SK-N-SH (cell line): Measurements from ENCODE around the gene SETD1B. TPM values are rescaled to one million over a fixed set of nuclear protein-coding genes. Genes with fewer than 3 reads are reported as not detected.

Experiments
- CTCF ChIA-PET: fragments of 300-600, 350-600 bp; formaldehyde crosslinking; extraction: SDS; loops from one replicate; lab custom pipeline; 2021; lab: Yijun Ruan, JAX
- POLR2A ChIA-PET: fragments of 350-600 bp; sonication (Branson Sonifier 250); formaldehyde crosslinking; extraction: SDS; loops from one replicate; lab custom pipeline; 2020; ENCODE audit warnings: antibody characterized with exemption, inconsistent platforms; lab: Yijun Ruan, JAX
- DNase-seq: peaks from one replicate; pipeline ENCODE4 v3.0.0; 2012
- H2AFZ ChIP-seq: fragments of 200-600 bp; sonication (generic); 2 replicates; pipeline ENCODE4 v1.8.1; 2016; ENCODE audit warnings: antibody characterized with exemption, mild to moderate bottlenecking, low read depth
- H3F3A ChIP-seq: fragments of 200-600 bp; sonication (generic); replicated peaks from 2 replicates; pipeline ENCODE3; 2016; ENCODE audit warnings: antibody characterized with exemption, mild to moderate bottlenecking; ENCODE audit not compliant: insufficient read depth
- H3K27ac ChIP-seq, 2 experiments: fragments of 200-500 bp in 1 of 2; fragments of 200-600 bp in 1 of 2; sonication (Bioruptor generic) in 1 of 2; sonication (generic), shearing (Covaris generic) in 1 of 2; 2 replicates each; pipeline versions ENCODE4 v1.5.1 to v1.6.1; 2014 to 2016; ENCODE audit warnings: low read depth in 2 of 2, inconsistent platforms in 1 of 2, low read length in 1 of 2, mild to moderate bottlenecking in 1 of 2, mixed read lengths in 1 of 2
- H3K27me3 ChIP-seq: fragments of 200-600 bp; sonication (generic), shearing (Covaris generic); 2 replicates; pipeline ENCODE4 v1.6.1; 2016; ENCODE audit warnings: mixed run types; ENCODE audit not compliant: insufficient read depth
- H3K36me3 ChIP-seq, 2 experiments: fragments of 200-500 bp in 1 of 2; fragments of 200-600 bp in 1 of 2; sonication (Bioruptor generic) in 1 of 2; sonication (generic) in 1 of 2; replicated peaks in 1 of 2; 2 replicates each; pipeline versions ENCODE3 to v1.5.1; 2014 to 2016; ENCODE audit warnings: low read length in 1 of 2, mild to moderate bottlenecking in 1 of 2; ENCODE audit not compliant: insufficient read depth in 2 of 2, control insufficient read depth in 1 of 2
- H3K4me1 ChIP-seq, 2 experiments: fragments of 200-500 bp in 1 of 2; fragments of 200-600 bp in 1 of 2; sonication (Bioruptor generic) in 1 of 2; sonication (generic), shearing (Covaris generic) in 1 of 2; 2 replicates each; pipeline versions ENCODE4 v1.5.1 to v1.6.1; 2014 to 2016; ENCODE audit warnings: low read depth in 1 of 2, low read length in 1 of 2, mixed run types in 1 of 2; ENCODE audit not compliant: insufficient read depth in 2 of 2, control insufficient read depth in 1 of 2
- H3K4me2 ChIP-seq: fragments of 200-600 bp; sonication (generic), shearing (Covaris generic); 2 replicates; pipeline ENCODE4 v1.6.1; 2017; ENCODE audit warnings: mixed run types
- H3K4me3 ChIP-seq, 2 experiments: fragments of 200-500 bp in 1 of 2; fragments of 200-600 bp in 1 of 2; sonication (Bioruptor generic) in 1 of 2; sonication (generic), shearing (Covaris generic) in 1 of 2; 2 replicates each; pipeline versions ENCODE4 v1.5.1 to v1.8.1; 2014 to 2016; ENCODE audit warnings: low read depth in 2 of 2, inconsistent platforms in 1 of 2, low read length in 1 of 2, mild to moderate bottlenecking in 1 of 2, mixed read lengths in 1 of 2, moderate library complexity in 1 of 2
- H3K79me2 ChIP-seq: fragments of 200-600 bp; sonication (generic); 2 replicates; pipeline ENCODE4 v1.8.1; 2017; ENCODE audit warnings: mild to moderate bottlenecking; ENCODE audit not compliant: insufficient read depth
- H3K9ac ChIP-seq: fragments of 200-600 bp; sonication (generic); 2 replicates; pipeline ENCODE4 v1.6.1; 2017; ENCODE audit warnings: mixed run types
- H3K9me2 ChIP-seq: fragments of 200-600 bp; sonication (generic); 2 replicates; pipeline ENCODE4 v1.6.1; 2017; ENCODE audit warnings: mixed run types
- H3K9me3 ChIP-seq: fragments of 200-600 bp; sonication (generic); 2 replicates; pipeline ENCODE4 v1.6.1; 2017; ENCODE audit warnings: mixed run types, mild to moderate bottlenecking, moderate library complexity
- H4K20me1 ChIP-seq: fragments of 200-600 bp; sonication (generic); 2 replicates; pipeline ENCODE4 v1.6.1; 2017; ENCODE audit warnings: mild to moderate bottlenecking, mixed run types; ENCODE audit not compliant: insufficient read depth
- MEF2A ChIP-seq: IDR thresholded peaks from 2 replicates; pipeline ENCODE4 v1.4.0; 2012; ENCODE audit warnings: low read depth, borderline replicate concordance
- WGBS: methylation state at CpG from one replicate; pipeline ENCODE4 v1.1.6; 2017; ENCODE audit warnings: low lambda C conversion rate; 5-methylcytosine and 5-hydroxymethylcytosine counted together
- polyA plus RNA-seq, 3 experiments: library from polyadenylated mRNA; depleted of rRNA; stranded (reverse); fragments of >200 nt; gene quantifications; 2 replicates each; pipeline ENCODE4 v1.2.3, GENCODE V29; 2012
- TF ChIP-seq, protein P1 (sequence below): fragments of 150-350 bp; IDR thresholded peaks from 2 replicates; pipeline ENCODE4 v1.6.1; 2017; ENCODE audit warnings: antibody characterized with exemption, low read length, low read depth, borderline replicate concordance
- TF ChIP-seq, protein P2 (sequence below): IDR thresholded peaks from 2 replicates; pipeline ENCODE4 v1.6.1; 2012; ENCODE audit warnings: mild to moderate bottlenecking, low read depth, low read length, moderate library complexity
- TF ChIP-seq, protein P3 (sequence below): fragments of 200-600 bp; sonication (generic); IDR thresholded peaks from 2 replicates; pipeline ENCODE4 v1.6.1; 2017; ENCODE audit warnings: antibody characterized with exemption, mild to moderate bottlenecking, moderate library complexity
- TF ChIP-seq, protein P4 (sequence below): IDR thresholded peaks from 2 replicates; pipeline ENCODE4; 2012
- TF ChIP-seq, protein P5 (sequence below): IDR thresholded peaks from 2 replicates; pipeline ENCODE4 v1.4.0; 2012; ENCODE audit warnings: low read depth, borderline replicate concordance

Gene SETD1B
- polyA plus RNA-seq, 1 of the 3 experiments (the other 2 are of a cell fraction) = 2.0 TPM

DNA sequence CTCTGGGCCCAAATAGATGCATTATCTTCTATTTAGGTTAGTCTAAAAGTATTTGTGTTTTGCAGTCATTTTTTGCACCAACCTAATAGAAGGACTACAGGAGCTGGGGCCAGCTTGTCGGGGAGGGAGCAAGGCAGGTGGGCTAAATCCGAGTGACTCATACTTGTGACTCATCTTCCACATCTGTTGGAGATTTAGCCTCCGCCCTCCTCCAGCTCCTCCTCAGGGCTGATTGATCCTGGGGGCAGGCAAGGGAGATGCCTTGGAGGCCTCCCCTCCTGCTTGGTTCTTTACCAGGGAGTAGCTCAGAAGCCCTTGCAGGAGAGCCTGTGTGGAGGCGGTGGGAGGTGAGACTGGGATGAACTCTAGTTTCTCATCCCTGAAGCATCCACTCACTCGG, 38.2 kb upstream of the SETD1B start (continued):
- TF ChIP-seq, protein P1, sequence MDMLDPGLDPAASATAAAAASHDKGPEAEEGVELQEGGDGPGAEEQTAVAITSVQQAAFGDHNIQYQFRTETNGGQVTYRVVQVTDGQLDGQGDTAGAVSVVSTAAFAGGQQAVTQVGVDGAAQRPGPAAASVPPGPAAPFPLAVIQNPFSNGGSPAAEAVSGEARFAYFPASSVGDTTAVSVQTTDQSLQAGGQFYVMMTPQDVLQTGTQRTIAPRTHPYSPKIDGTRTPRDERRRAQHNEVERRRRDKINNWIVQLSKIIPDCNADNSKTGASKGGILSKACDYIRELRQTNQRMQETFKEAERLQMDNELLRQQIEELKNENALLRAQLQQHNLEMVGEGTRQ = no peak
- TF ChIP-seq, protein P2, sequence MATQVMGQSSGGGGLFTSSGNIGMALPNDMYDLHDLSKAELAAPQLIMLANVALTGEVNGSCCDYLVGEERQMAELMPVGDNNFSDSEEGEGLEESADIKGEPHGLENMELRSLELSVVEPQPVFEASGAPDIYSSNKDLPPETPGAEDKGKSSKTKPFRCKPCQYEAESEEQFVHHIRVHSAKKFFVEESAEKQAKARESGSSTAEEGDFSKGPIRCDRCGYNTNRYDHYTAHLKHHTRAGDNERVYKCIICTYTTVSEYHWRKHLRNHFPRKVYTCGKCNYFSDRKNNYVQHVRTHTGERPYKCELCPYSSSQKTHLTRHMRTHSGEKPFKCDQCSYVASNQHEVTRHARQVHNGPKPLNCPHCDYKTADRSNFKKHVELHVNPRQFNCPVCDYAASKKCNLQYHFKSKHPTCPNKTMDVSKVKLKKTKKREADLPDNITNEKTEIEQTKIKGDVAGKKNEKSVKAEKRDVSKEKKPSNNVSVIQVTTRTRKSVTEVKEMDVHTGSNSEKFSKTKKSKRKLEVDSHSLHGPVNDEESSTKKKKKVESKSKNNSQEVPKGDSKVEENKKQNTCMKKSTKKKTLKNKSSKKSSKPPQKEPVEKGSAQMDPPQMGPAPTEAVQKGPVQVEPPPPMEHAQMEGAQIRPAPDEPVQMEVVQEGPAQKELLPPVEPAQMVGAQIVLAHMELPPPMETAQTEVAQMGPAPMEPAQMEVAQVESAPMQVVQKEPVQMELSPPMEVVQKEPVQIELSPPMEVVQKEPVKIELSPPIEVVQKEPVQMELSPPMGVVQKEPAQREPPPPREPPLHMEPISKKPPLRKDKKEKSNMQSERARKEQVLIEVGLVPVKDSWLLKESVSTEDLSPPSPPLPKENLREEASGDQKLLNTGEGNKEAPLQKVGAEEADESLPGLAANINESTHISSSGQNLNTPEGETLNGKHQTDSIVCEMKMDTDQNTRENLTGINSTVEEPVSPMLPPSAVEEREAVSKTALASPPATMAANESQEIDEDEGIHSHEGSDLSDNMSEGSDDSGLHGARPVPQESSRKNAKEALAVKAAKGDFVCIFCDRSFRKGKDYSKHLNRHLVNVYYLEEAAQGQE = no peak
- TF ChIP-seq, protein P3, sequence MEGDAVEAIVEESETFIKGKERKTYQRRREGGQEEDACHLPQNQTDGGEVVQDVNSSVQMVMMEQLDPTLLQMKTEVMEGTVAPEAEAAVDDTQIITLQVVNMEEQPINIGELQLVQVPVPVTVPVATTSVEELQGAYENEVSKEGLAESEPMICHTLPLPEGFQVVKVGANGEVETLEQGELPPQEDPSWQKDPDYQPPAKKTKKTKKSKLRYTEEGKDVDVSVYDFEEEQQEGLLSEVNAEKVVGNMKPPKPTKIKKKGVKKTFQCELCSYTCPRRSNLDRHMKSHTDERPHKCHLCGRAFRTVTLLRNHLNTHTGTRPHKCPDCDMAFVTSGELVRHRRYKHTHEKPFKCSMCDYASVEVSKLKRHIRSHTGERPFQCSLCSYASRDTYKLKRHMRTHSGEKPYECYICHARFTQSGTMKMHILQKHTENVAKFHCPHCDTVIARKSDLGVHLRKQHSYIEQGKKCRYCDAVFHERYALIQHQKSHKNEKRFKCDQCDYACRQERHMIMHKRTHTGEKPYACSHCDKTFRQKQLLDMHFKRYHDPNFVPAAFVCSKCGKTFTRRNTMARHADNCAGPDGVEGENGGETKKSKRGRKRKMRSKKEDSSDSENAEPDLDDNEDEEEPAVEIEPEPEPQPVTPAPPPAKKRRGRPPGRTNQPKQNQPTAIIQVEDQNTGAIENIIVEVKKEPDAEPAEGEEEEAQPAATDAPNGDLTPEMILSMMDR = no peak
- TF ChIP-seq, protein P4, sequence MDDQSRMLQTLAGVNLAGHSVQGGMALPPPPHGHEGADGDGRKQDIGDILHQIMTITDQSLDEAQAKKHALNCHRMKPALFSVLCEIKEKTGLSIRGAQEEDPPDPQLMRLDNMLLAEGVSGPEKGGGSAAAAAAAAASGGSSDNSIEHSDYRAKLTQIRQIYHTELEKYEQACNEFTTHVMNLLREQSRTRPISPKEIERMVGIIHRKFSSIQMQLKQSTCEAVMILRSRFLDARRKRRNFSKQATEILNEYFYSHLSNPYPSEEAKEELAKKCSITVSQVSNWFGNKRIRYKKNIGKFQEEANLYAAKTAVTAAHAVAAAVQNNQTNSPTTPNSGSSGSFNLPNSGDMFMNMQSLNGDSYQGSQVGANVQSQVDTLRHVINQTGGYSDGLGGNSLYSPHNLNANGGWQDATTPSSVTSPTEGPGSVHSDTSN = peak; percentile 38; the same call in 1 of the 2 replicates

DNA sequence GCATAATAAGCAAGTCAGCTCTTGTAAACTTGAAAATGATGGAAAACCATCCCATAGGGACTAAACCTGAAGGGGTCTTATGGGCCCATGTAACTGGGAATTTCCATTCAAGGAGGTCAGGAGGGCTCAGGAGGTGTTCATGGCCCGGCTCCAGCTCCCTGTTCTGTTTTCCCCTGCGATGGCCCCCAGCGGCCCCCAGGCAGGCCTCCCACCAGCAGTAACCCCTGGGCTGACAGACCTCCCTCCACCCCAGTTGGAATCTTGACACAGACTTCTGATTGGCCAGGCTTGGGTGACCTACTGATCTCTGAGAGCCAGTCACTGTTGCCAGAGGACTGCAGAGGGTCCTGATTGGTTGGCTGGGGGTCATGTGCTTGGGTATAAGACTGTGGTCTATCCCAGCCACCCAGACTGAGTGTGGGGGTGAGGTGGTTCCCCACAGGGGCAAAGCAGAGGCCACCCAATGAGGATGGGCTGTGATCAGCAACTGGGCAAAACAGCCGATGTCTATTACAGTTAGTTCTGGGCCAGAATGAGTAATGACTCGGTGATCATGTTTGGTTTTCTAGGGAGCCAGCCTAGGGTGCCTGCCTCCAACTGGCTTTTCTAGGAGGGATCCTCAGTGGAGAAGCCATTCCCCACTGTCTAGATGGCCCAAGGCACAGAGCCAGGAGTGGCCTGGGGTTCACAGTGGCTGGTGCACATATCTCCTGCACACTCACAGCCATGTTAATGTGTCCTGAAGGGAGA, 37.3 kb upstream of the SETD1B start:
- Histone ChIP-seq H3K79me2 (no peaks in the 10 kb centered on the region), H3K27me3 (no peaks in the 10 kb centered on the region), H2AFZ (no peak overlapping the region), H3K27ac (peak overlapping the region; percentile 22 to 66; a peak in 3 of 4 replicates), H3K4me2 (no peak overlapping the region), H4K20me1 (no peaks in the 10 kb centered on the region), H3K4me1 (peaks cover 17 to 24% of the 10 kb centered on the region in 2 experiments; a peak in 1 of 4 replicates), H3K9me3 (no peaks in the 10 kb centered on the region), H3K36me3 (peaks cover 0 to 4% of the 10 kb centered on the region in 2 experiments), H3K9ac (no peak overlapping the region), H3K4me3 (no peak overlapping the region), H3K9me2 (no peaks in the 10 kb centered on the region), H3F3A (peaks cover 14% of the 10 kb centered on the region)
- no peak for TF ChIP-seq MEF2A
- TF ChIP-seq, protein P5, sequence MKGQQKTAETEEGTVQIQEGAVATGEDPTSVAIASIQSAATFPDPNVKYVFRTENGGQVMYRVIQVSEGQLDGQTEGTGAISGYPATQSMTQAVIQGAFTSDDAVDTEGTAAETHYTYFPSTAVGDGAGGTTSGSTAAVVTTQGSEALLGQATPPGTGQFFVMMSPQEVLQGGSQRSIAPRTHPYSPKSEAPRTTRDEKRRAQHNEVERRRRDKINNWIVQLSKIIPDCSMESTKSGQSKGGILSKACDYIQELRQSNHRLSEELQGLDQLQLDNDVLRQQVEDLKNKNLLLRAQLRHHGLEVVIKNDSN = peak; percentile 60; the same call in 1 of the 2 replicates
- DNase-seq = peak; percentile 55
- POLR2A ChIA-PET = interaction anchor here (0.6 to 1.8 kb wide), 3 partner anchors 34 to 367 kb away, joined by 3 to 15 read pairs (median 5); partner anchors contain the start of genes RNF34 and TMEM120B
- WGBS = 100% methylated on average over 2 of the region's 5 CpGs
- CTCF ChIA-PET = interaction anchor here (0.7 to 25.7 kb wide), 10 partner anchors 10 to 214 kb away, joined by 3 to 382 read pairs (median 4); partner anchors contain the start of genes RHOF and TMEM120B
